SK-MEL-5 (cell line): ENCODE data around the gene XIAP. TPM values are rescaled to one million over a fixed set of nuclear protein-coding genes. Genes with fewer than 3 reads are reported as not detected.
"Not testable (repeated sequence)": the region's sequence is repeated elsewhere in the genome, so short reads cannot be mapped to it uniquely, and the experiment has no call there.

Source experiments
- DNase-seq: peaks from one replicate; pipeline ENCODE4 v3.0.0-alpha.2; 2016; ENCODE audit warnings: low read depth, low spot score
- in situ Hi-C: cut with HindIII; loops from 2 replicates; pipeline ENCODE4 v1.10.0; 2016; ENCODE audit warnings: low sequenced_read_pairs, high pct_unique_total_duplicates, low pct_unique_long_range_greater_than_20kb
- total RNA-seq: library from RNA; depleted of rRNA; stranded (reverse); fragments of >200 nt; shearing (Covaris generic); gene quantifications from 2 replicates; pipeline ENCODE4 v1.2.3, GENCODE V29; 2014

XIAP gene
- total RNA-seq, 1 experiment from 2014 or later = 40.3 TPM

DNA sequence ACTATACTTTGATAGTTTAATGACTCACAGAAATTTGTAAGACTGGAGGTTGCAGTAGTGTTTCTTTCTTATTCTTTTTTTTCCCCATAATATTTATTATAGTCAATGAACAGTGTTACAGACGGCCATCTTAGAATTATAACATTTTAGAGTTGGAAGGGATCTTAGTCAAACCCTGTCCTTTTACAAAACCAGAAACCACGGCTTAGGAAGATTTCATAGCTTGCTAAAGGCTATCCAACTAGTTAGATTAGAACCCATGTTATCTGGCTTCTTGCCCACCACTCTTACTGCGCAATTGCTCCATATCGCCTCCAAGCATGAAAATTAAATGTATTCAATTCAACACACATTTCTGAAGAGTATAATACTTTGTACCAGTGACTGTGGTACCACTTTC is 1.1 kb downstream of the XIAP start:
- in situ Hi-C loops = no loop called here
- DNase-seq = peak; percentile 13

- in situ Hi-C loops = no loop called here
- DNase-seq = no peak
Measured at GRCh38 chrX:123869488-123869887, 9.6 kb downstream of the XIAP start.

DNA sequence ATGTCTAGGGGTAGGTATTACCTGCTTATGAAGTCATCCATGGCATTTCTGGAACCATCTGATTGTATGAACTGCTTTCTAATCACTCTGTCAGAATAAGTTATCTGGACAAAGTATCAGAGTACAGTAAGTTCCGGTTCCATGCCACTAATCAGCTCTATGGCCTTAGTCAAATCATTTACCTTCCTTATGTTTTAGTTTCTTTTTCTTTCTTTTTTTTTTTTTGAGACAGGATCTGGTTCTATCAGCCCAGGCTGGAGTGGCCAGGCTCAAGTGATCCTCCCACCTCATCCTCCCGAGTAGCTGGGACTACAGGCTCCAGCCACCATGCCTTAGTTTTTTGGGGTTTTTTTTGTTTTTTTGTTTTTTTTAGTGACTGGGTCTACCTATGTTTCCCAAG is 11.5 kb downstream of the XIAP start:
- DNase-seq = no peak
- in situ Hi-C loops = no loop called here

- DNase-seq = no peak
- in situ Hi-C loops = no loop called here
Measured at GRCh38 chrX:123873956-123874355, 14.1 kb downstream of the XIAP start.

GRCh38 chrX:123876177-123876576 is 16.3 kb downstream of the XIAP start:
- DNase-seq = no peak
- in situ Hi-C loops = no loop called here

- in situ Hi-C loops = no loop called here
- DNase-seq = no peak
Measured at GRCh38 chrX:123876844-123877243, 17.0 kb downstream of the XIAP start.

GRCh38 chrX:123878252-123878721 is 18.4 kb downstream of the XIAP start:
- no peak for DNase-seq
- in situ Hi-C loops = no loop called here

DNA sequence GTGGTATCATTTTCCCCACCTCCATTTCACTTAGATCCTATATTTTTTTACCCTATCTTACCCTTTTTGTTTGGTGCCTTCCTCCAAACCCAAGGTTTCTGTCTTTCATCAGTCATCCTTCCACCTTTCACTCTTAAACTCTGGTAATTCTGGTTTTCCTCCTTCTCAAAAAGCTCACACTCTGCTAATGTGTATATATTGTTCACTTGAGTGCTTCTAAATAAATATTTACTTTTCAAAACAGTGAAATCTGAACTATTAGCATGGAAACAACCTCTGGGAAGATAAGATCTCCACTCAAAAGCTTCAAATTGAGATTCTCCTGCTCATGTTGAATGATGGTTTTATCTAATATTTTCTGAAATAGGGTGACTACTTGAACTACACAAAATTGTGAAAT is 21.5 kb downstream of the XIAP start:
- DNase-seq = no peak
- in situ Hi-C loops = no loop called here

DNA sequence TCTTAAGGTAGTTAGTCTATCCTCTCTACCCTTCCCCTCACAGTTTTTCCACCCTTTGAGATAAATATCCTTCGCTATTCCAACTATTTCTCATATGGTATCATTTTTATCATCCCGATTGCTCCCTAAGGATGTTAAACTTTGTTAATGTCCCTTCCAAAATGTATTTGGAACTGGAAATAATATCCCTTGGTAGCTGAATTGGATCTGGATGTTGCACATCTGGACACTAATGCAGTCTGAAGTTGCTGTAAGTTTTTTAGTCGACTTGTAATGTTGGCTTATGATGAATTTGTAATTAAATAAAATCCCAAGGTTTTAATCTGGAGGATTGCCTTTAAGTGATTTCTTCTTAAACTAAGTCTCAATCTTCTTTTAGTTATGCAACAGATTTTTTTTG is 22.5 kb downstream of the XIAP start:
- in situ Hi-C loops = no loop called here
- DNase-seq = no peak

DNA sequence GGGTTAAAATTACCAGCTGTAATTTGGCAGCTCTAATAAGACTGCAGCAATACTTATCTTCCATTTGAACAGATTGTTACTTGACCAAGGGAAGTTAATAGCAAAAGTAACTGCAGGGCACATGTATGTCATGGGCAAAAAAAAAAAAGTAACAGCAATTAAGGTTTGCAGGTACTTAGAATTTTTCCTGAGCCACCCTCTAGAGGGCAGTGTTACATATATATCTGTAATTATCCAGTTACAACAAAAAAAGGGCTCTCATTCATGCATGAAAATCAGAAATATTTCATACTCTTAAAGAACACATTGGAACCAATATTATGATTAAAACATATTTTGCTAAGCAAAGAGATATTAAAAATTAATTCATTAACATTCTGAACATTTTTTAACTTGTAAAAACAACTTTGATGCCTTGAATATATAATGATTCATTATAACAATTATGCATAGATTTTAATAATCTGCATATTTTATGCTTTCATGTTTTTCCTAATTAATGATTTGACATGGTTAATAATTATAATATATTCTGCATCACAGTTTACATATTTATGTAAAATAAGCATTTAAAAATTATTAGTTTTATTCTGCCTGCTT is 25.1 kb downstream of the XIAP start:
- in situ Hi-C loops = no loop called here
- DNase-seq = peak; percentile 58

DNA sequence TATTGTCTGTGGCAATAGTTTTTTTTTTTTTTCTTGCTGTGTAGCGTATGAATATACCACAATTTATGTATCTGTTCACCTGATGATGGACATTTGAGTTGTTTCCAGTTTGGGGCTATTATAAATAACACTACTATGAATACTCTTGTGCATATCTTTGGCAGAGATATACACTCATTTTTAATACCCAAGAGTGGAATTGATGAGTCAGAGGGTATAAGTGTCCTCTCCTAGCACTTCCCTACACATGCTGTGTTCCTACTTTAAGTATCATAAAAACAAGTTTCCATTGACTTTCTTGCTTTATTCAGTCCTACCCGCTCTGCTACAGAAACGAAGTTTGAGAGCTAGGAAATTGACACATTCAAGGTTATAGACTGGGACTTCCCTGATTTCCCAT is 39.8 kb downstream of the XIAP start:
- no peak for DNase-seq
- in situ Hi-C loops = no loop called here

DNA sequence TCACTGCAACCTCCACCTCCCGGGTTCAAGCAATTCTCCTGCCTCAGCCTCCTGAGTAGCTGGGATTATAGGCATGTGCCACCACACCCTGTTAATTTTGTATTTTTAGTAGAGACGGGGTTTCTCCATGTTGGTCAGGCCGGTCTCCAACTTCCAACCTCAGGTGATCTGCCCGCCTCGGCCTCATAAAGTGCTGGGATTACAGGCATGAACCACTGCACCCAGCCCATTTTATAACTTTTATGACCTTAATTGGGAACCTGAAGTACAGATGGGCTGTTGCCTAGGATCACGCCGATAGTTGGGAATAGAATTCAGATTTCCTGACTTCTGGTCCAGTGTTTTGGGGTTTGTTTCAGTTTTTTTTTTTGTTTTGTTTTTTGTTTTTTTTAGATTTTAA is 43.4 kb downstream of the XIAP start:
- in situ Hi-C loops, DNase-seq: not testable (repeated sequence)

- DNase-seq = no peak
- in situ Hi-C loops = no loop called here
Measured at GRCh38 chrX:123905332-123905731, 45.5 kb downstream of the XIAP start.

- no peak for DNase-seq
- in situ Hi-C loops = no loop called here
Measured at GRCh38 chrX:123906557-123907316, 46.9 kb downstream of the XIAP start.

DNA sequence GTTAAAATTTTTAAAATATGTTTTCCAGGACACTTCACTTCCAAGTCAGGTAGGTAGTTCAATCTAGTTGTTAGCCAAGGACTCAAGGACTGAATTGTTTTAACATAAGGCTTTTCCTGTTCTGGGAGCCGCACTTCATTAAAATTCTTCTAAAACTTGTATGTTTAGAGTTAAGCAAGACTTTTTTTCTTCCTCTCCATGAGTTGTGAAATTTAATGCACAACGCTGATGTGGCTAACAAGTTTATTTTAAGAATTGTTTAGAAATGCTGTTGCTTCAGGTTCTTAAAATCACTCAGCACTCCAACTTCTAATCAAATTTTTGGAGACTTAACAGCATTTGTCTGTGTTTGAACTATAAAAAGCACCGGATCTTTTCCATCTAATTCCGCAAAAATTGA is 49.7 kb downstream of the XIAP start:
- in situ Hi-C loops = no loop called here

GRCh38 chrX:123917069-123917468 is 57.2 kb downstream of the XIAP start:
- DNase-seq = no peak
- in situ Hi-C loops = no loop called here

More for the DNA sequence above, 49.7 kb downstream of the XIAP start:
- no peak for DNase-seq

- DNase-seq = no peak
- in situ Hi-C loops = no loop called here
Measured at GRCh38 chrX:123918106-123918721, 58.4 kb downstream of the XIAP start.

DNA sequence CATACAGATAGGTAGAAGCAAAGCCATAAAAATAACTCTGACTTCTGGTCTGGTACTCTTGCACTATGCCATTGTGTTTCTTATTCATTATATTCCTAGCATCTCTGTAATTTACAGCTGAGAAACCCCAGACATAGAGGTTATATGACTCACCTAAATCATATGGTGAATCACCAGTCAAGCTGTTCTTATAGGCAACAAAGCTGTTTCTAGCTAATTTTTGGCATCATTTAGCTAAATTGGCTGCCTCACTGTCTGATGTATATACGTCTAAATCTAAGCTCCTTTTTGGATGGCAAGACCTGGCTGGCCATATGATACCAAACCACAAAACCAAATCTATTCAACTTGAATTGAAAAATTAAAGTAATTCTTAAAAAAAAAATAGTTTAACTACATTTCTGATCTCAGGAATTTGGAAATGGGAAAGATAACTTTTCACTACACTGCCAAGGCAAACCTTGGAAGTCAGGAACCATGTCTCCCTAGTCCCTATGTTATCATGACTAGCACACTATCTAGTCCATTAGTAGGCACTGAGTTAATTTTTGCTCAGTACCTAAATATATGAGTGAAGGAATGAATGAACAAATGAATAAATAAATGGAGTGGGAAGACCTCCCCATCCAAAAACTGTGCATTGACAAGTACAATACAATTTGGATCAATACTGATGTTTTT is 60.4 kb downstream of the XIAP start:
- DNase-seq = no peak
- in situ Hi-C loops = no loop called here
